ENCODE data around the gene UBL7.
A peak's percentile ranks its signal among the peaks of the same experiment; 100 is the strongest.
"Not testable (repeated sequence)": the region's sequence is repeated elsewhere in the genome, so short reads cannot be mapped to it uniquely, and the experiment has no call there.

The UBL7 gene

DNA sequence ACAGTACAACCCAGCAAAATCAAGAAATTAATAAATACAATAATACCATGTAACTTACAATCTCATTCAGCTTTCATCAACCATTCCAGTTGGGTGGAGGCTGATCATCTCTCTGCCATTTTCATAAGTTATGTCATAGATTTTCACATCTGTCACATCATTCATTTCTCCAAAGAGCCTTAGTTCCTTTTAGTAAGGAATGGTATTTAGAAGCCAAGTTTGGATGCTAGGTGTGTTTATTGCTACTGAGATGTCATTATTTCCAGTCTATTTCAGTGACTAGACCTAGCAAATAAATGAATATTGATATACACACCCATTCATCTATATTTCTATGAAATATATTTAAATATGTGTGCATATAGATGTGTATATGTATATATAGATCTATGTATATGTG, 2.7 kb upstream of the UBL7 start:
- TF ChIP-seq ZFX (IDR thresholded peaks at IDR 0.05), result no peak
- TF ChIP-seq, protein P1, sequence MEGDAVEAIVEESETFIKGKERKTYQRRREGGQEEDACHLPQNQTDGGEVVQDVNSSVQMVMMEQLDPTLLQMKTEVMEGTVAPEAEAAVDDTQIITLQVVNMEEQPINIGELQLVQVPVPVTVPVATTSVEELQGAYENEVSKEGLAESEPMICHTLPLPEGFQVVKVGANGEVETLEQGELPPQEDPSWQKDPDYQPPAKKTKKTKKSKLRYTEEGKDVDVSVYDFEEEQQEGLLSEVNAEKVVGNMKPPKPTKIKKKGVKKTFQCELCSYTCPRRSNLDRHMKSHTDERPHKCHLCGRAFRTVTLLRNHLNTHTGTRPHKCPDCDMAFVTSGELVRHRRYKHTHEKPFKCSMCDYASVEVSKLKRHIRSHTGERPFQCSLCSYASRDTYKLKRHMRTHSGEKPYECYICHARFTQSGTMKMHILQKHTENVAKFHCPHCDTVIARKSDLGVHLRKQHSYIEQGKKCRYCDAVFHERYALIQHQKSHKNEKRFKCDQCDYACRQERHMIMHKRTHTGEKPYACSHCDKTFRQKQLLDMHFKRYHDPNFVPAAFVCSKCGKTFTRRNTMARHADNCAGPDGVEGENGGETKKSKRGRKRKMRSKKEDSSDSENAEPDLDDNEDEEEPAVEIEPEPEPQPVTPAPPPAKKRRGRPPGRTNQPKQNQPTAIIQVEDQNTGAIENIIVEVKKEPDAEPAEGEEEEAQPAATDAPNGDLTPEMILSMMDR (conservative IDR thresholded peaks at IDR 0.05), result no peak
- no peak overlapping the region for H3K27ac ChIP-seq

GRCh38 chr15:74461847-74462511, 1.0 kb upstream of the UBL7 start:
- peak overlapping the region; percentile 89 for H3K27ac ChIP-seq
- TF ChIP-seq, protein P1 (conservative IDR thresholded peaks at IDR 0.05), result no peak
- no peak for TF ChIP-seq ZFX (IDR thresholded peaks at IDR 0.05)

DNA sequence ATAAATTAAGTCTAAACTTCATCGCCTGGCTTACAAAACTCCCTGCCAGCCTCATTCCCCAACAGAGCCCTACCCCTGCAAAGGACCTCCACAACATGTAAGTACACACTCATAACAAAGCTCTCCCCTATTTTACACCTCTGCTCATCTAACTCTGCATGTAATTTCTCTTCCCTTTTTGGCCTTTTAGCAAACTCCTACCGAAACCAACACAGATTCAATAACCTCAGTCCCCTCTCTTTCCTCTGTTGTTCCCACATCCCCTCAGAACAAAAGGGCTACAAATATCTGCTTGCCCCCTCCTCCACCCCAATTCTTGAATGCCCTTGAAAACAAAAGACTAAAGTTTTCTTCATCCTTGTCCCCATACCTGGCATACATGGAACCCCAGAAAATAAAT, 662 bp downstream of the UBL7 start:
- TF ChIP-seq ZFX (IDR thresholded peaks at IDR 0.05), result no peak
- TF ChIP-seq, protein P1 (conservative IDR thresholded peaks at IDR 0.05), result no peak
- H3K27ac ChIP-seq, result peak overlapping the region; percentile 89

DNA sequence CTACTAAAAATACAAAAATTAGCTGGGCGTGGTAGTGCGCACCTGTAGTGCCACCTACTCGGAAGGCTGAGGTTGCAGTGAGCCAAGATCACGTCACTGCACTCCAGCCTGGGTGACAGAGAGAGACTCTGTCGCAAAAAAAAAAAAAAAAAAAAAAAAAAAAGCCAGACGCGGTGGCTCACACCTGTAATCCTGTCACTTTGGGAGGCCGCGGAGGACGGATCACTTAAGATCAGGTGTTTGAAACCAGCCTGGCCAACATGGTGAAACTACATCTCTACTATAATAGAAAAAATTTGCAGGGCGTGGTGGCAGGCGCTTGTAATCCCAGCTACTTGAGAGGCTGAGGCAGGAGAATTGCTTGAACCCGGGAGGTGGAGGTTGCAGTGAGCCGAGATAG, 1.2 kb downstream of the UBL7 start:
- H3K27ac ChIP-seq, result peak overlapping the region; percentile 89; the same call in 1 of the 2 replicates

GRCh38 chr15:74458473-74458872, 2.5 kb downstream of the UBL7 start:
- no peak overlapping the region for H3K27ac ChIP-seq
- TF ChIP-seq ZFX (IDR thresholded peaks at IDR 0.05), result no peak
- TF ChIP-seq, protein P1 (conservative IDR thresholded peaks at IDR 0.05), result no peak

DNA sequence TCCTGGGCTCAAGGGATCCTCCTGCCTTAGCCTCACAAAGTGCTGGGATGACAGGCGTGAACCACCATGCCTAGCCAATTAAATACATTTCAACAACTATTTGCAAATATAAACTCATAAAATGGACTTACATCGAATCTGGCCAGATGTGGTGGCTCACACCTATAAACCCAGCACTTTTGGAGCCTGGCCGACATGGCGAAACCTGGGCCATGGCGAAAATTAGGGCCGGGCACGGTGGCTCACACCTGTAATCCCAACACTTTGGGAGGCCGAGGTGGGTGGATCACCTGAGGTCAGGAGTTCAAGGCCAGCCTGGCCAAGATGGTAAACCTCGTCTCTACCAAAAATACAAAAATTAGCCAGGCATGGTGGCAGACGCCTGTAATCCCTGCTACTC, 3.9 kb downstream of the UBL7 start:
- not testable (repeated sequence) for H3K27ac ChIP-seq

DNA sequence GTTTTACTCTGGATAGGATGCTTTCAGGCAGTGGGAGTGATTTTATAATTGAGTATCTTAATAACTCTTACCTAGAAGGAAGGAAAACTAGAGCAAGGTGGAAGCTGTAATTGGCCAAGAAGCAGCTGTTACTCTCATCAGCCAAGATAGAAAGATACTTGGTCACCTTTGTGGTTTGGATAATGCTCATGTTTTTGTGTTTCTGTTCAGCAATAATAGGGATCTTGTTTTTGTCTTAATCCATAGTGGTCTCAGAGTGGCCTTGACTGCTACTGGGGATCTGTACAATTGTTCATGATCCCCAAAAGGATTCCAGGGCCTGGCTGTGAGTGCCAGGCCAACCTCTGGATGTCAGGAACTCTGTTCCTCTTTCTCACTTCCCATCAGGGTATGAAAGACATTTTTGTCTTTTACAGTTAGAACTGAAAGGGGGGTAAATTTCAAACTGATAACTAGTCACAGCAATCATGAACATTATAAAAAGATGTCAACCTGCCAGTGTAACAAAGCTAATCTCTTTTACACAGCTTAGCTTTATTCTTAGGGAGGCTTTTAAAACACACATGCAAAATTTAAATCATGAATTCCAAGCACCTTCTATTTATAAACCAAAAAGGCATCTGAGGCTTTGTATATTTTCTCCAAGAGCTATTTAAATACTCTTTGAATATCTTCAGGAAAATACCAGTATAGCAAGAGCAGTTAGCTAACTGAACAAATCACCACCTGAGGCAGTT, 6.0 kb downstream of the UBL7 start:
- no peak for TF ChIP-seq ZFX (IDR thresholded peaks at IDR 0.05)
- TF ChIP-seq, protein P1 (conservative IDR thresholded peaks at IDR 0.05), result no peak
- H3K27ac ChIP-seq, result no peak overlapping the region

- TF ChIP-seq, protein P1 (conservative IDR thresholded peaks at IDR 0.05), result no peak
- no peak for TF ChIP-seq ZFX (IDR thresholded peaks at IDR 0.05)
- H3K27ac ChIP-seq, result no peak overlapping the region
Measured at GRCh38 chr15:74453925-74454763, 6.8 kb downstream of the UBL7 start.
